Fibroblast of upper back skin (primary cell): Measurements from ENCODE around the gene GNB1.

Experiments
- DNase-seq: peaks from one replicate; pipeline ENCODE4 v3.0.0-alpha.2; 2013

GNB1 gene

DNA sequence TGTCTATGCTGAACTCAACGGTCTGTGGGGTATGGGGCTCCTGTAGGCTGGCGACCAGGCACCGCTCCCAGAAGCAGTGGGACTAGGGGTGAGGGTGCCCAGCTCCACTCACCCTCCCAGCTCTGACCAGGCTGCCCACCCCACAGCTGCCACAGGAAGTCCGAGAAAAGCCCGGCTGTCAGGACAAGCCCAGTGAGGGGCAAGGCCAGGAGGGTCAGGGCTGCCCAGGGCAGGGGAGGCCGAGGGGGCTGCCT lies 31.7 kb upstream of the GNB1 start:
- no peak for DNase-seq

DNA sequence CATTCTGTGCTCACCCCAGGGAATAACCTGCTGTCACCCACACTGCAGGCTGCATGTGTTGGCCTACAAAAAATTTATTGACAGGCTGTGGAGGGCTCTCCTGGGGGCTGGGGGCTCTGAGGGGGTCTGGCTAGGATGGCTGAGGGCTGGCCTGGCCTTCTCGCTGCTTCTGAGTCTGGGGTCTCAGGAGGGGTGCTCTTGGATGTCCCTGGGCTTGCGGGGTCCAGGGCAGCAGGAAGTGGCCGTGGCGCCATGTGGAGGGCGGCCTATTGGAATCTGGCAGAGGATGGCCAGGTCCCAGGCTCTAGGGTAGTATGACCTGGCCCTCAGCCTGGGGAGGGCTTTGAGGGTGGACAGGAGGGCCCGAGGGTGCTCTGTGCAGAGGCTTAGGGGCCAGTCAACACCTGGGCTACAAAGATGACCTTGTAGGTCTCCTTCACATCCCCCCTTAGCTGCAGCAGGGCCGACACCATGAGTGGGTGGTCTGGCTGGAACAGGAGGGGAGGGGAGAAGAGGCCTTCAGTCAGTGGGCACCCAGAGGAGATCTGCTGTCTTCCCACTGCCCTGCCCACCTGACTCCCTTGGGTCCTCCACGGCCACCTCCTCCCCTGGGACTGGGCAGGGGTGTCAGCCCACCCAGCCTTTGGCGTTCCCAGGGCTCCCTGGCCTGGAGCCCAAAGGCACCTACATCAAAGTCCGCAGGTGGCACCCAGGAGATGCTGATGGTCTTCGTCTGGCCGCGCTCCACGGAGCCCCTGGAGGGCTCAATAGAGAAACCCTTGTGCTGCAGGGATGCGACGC lies 31.2 kb upstream of the GNB1 start:
- DNase-seq, result no peak

DNA sequence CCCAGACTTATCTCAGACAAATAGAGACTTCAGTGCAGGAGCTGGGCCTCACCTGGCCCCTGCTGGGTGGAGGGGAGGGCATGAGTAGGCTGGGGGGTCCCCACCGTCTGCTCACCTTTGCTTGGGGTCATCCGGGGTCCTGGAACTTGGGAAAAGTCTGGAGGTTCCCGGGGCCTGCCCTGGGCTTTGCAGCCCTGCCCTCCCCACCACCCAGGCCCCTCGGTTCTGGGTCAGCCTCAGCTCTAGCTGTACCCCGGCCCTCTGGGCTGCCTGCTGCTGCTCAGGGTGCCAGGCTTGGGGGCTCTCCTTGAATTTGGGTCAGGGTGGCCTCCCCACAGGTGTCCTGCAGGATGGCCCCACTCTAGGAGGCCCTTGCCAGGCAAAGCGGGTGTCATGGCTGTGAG lies 30.6 kb upstream of the GNB1 start:
- no peak for DNase-seq

DNA sequence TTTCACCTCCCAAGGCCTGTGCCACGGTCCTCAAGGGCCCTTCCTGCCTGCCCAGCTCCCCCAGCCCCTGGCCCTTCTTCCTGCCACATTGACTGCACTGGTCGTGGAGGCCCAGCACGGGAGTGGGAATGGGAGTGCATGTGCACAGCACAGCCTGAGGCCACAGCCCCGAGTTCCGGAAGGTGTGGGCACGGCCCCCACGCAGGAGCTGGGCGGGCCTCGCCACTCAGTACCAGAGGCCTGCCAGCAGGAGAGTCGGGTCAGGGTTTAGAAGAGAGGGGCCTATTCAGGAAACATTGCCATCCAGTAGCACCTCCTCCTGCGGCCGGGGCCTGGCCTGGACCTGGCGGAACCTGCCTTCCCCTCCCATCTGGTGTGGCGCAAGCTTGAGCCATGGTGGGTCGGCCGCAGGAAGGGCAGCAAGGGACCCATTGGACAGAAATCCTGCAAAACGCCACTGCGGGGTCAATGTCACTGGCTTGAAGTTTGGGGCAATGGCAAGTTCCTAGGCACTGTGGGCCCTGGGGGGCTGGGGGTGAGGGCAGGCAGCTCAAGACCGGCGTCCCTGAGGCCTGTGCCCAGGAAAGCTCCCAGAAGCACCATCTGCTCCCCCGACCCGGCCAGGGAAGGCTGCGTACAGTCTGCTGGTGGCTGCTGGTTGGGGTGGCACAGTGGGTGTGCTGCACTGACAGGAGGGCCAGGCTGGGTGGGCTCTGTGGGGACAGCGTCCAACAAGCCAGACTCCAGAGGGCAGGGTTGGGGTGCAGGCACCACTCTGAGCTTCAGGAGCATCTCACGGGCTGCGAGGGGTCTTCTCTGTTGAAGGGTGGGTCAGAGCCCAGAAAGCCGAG lies 29.9 kb upstream of the GNB1 start:
- DNase-seq, result no peak

DNA sequence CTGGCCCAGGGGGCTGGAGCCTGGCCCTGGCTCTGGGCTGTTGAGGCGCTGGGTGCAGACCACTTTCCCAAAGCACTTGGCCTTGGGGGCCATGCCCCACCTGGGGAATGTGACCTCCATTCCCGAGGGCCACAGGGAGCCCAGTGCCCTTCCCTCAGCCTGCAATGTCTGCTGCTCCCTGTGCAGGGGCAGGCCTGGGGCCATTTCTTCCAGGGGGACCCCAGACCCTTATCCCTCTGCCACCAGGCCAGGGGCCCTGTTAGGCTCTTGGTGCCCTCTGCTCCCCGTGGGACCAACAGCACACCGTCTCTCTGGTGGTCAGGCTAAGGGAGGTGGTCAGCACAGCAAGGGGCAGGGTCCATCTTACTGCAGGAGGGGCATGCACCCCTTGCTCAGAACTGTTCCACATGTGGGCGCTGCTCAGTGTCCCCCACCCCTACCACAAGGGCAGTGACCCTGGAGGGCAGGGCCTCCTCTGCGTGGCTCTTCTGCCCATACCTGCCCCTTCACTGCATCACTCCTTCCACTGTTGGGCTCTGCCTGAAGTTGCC lies 29.2 kb upstream of the GNB1 start:
- DNase-seq, result no peak

DNA sequence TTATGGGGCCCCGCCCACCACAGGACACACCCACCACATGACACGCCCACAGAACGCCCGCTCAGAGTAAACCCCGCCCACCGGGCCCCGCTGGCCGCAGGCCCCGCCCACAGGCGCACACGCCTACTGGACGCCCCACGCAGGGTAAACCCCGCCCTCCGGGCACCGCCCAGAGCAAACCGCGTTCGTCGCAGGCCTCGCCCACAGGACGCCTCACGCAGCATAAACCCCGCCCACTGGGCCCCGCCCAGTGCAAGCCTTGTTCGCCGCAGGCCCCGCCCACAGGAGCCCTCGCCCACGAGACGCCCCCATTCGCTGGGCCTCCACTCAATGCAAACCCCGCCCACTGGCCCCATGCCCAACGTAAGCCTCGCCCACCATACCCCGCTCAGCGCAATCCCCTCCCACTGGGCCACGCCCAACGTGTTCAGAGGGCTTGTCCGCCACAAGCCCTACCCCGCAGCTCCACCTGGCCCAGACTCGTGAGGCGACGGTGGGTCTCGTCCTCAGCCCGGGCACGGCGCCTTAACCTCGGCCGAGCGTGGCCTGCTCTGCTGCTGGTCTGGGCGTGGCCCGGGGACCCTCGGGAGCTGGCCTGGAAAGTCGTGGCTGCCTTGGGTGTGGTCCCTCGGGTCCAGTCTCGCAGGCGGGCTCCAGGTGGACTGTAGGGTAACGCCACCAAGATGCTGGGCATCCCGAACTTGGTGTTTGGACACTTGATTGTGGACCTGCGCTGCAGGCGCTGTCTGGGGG lies 28.6 kb upstream of the GNB1 start:
- peak; percentile 96 for DNase-seq

DNA sequence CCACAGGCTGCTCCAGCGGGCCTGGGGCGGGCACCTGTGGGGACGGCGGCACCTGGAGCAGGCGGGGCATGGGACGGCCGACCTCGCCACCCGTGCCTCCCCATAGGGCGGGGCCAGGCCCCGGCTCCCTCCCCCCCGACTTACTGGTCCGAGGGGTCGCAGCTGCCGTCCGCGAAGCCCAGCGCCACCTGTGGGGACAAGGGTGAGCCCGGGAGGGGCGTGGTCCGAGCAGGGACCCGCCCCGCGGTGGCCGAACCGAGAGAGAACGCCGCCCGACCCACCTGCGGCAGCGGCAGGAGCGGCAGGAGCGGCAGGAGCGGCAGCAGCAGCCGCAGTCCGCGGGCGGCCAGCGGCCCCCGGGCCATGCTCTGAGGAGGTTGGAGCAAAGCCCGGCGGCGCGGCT lies 28.0 kb upstream of the GNB1 start, which contains the start of gene TMEM52:
Gene TMEM52 (minus strand): TSS at position 379 of the 403 bp plus-strand sequence. CDS start 14 bp downstream, at position 365.
- DNase-seq, result no peak

DNA sequence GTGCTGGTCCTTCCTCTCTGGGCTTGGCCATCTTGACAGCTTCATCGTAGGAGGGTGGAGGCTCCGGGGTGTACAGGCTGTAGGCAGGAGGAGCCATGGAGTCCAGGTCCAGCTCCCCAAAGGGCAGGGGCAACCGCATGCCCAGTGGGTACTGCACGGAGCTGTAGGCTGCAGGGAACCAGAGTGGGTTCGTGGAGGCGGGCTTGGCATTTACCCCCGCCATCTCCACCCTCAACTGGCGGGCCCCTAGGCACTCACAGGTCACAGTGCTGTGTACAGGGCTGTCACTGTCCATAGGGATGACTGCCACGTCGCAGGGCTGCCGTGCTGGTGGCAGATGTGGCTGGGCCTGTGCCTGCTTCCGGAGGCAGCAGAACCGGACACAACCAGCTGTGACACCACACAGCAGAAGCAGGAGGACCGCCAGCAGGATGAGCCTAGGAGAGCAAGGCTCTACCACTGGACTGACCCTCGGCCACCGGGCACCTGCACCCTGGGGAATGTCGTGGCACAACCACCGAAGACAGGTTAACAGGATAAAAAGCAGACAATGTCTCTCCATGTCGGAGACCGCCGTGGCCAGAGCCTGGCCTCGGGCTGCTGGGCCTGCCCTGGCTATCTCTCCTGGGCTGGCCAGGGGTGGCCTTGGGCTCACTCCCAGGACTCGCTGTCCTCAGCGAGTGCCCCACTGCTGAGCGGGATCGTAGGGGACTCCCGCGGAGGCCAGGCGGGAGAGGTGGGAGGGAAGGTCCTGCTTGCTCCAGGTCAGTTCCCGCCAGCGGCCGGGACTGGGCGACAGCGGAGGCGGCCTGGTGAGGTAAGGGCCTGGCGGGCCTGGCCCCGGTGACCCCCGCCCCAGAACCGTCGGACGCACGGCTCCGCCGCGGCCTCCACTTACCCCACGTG lies 27.4 kb upstream of the GNB1 start:
- DNase-seq, result no peak

DNA sequence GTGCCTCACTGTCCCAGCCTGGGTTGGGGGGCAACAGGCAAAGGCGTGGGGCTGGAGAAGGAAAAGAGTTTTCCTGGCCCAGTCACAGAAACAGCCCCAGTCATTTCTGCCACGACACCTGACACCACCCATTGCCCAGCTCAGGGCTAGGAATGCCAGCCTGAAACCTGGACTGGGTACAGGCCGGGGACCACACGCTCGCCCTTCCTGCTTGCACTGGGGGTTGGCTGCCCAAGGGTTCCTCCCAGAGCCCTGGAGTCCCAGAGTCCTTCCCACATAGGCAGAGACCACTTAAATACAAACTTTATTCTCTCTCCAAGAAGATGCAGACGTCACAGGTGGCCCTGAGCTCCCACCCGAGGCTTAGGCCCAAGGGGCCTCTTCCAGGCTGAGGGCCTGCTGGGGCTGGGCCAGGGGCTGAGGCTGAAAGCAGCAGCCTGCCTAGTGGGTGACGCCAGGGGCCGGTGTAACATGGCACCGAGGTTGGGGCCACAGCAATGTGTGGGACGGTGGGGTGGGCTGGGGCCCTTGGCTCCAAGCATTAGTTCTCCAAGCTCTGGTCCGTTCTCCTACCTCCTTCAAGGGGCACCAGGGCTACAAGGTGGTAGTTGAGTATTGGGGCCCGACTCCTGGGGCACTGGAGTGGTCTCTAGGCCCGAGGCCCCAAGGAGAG lies 26.6 kb upstream of the GNB1 start:
- no peak for DNase-seq

DNA sequence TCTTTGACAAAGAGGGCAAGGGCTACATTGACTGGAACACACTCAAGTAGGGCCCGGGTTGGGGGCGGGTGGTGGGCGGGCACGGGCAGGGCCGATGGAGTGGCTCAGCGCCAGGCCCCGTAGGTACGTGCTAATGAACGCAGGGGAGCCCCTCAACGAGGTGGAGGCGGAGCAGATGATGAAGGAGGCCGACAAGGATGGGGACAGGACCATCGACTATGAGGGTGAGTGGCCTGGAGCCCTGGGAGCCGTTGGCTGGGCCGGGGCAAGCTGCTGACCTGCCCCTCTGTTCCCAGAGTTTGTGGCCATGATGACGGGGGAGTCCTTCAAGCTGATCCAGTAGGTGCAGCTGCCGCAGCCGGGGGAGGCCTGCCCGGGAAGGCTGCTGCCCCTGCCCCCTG lies 26.0 kb upstream of the GNB1 start:
- no peak for DNase-seq

DNA sequence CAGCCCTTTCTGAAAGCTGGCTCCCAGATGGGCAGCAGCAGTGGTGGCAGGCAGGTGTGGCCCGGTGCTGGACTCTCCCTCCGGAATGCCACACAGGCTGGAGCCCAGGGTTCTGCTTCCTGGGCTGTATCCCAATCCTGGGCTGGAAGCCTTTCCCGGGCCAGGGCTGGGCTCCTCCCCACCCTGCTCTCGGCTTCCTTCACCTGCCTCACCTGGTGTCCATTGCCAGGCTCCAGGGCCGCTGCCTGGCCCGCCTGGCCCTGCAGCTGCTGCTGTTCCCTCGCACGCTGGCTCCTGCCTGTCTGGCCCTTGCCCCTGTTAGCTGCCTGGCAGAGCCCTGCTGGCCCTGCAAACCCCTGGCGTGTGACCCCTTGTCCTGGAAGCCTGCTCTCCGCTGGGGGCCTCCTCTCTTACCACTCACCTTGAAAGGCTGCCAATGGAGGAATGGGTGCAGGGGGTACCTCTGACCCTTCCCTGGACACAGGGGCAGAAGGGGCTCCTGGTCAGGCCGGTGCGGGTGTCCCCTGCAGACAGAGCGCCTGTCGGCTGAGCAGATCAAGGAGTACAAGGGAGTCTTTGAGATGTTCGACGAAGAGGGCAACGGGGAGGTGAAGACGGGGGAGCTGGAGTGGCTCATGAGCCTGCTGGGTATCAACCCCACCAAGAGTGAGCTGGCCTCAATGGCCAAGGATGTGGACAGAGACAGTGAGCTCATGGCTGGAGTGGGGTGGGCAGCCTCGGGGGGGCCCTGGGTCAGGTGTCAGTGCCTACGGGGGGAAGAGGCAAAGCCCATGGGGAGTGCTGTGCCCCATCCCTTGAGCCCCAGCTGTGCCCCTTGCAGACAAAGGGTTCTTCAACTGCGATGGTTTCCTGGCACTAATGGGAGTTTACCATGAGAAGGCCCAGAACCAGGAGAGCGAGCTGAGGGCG lies 25.3 kb upstream of the GNB1 start:
- no peak for DNase-seq

DNA sequence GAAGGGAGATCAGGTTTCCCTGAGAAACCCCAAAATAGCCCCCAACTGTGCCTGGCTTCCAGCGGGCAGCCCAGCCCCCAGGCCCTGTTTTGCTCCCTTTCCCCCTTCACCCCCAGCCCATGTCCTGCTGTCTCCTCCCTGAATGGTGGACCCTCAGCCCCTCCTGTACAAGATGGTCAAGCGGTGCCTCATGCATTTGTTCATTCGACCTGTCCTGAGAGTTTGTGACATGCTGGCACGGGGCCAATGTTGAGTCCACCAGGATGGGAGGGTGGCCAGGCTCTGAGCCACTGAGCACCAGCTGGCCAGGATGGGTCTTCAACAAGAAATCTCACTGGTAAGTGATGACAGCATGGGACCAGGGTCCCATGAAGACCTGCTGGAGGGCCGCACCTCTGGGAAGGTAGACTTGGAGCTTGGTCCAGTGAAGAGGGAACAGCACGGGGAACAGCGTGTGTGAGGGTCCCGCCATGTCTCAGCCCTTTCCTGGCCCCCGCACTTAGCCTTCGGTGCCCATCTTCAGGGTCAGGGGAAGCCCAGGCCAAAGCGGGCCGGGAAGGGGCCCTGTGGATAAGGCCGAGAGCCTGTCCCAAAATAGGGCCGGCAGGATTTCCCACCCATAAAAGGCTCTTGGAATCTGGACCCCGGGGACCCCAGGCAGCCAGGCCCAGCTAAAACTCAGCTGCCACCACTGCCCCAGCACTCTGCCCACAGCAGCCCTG lies 24.2 kb upstream of the GNB1 start, which contains the start of gene CALML6:
Gene CALML6 (plus strand): TSS at position 290 of the 722 bp plus-strand sequence. CDS start 21 bp downstream, at position 311.
- DNase-seq, result no peak

DNA sequence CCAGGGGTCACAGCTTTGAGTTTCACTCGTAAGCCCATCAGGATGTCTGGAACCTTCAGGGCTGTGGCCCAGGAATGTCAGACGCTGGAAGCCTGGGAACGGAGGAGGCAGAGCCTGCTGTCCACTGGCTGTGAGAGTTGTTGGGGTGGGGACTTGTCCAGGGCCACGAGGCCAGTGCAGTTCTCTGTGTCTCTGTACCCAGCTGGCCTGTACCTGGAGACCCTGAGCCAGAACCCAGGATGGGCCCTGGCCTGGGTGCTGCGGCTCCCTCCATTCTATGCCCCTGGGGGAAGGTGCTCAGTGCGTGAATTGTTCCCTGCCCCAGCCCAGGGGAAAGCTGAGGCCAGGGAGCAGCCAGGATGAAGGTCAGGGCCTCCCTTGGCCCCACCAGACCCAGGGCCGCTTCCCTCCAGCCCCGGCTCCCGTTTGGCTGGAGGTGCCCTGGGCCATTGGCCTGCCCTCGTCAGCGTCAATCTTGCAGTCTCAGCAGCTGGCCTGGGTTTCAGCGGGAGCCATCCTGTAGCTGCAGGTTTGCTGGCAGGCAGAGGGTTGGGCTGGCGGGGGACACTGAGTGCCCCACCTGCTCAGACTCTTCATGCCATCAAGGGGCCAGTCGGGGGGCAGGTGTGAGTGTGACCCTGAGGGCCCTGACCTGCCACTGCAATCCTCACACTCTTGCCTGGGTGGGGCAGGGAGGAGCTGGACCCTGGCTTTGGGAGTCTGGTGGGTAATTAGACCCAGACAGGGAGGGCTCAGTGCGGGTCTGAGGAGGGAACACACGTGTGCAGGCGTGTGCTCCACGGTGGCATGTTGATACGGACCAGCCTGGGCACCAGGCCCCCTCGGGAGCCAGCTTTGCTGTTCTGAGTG lies 23.4 kb upstream of the GNB1 start:
- DNase-seq, result no peak

DNA sequence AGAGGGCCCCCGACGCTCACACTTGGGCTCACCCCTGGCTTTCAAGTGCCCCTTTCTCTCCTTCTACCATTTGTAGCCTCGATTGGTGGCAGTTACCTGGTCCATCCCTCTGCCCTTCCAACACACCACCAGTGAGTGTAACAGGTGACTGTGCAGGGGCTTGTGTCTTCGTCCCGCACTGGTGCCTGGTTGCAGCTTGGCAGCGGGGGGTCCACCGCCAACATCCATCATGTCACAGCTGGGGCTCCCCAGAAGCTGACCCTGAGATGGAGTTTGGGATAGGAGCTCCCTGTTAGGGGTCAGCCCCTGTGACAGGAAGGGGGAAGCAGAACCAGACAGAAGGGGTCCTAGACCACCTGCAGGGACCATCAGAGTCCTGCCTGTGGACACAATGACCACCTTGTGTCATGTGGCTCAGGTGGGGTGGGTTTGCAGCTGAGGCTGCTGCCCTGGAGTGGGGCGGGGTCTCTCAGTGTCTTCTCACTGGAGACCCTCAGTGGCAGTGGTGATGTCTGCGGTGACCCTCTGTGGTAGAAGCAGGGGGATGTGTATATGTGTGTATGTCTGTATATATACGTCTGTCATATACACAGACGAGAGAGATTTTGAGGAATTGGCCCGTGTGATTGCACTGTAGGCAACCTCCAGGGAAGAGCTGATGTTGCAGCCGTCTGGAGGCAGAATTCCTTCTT lies 20.6 kb upstream of the GNB1 start:
- no peak for DNase-seq

DNA sequence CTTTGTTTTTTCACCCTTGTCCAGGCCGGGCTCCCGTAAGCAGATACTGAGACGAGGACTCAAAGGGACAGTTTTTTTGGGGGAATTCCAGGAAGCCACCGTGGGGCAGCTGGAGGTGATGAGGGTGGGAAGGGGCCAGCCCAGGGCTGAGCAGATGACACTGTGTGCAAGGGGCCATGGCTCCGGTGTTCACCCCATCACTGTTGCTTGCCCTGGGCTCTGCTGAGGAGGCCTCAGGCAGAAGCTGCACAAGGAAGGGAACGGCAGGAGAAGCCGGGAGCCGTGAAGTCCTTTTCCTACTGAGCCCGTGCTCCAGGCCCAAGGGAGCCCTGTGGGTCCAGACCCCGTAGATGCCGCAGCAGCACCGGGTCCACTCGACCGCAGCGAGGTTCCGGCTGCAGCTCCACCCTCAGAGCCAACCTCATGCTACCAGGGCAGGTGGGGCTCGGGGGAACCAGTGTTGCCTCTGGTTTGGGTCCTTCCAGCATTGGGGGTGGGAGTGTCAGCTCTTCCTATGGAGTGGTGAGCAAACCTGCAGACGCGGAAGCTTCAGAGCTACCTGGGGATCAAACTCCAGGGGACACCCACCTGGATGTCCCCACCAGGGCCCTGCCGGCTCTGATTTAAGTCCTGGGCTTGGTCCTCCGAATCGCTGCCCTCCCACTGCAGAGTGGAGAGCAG lies 19.9 kb upstream of the GNB1 start:
- DNase-seq, result no peak

DNA sequence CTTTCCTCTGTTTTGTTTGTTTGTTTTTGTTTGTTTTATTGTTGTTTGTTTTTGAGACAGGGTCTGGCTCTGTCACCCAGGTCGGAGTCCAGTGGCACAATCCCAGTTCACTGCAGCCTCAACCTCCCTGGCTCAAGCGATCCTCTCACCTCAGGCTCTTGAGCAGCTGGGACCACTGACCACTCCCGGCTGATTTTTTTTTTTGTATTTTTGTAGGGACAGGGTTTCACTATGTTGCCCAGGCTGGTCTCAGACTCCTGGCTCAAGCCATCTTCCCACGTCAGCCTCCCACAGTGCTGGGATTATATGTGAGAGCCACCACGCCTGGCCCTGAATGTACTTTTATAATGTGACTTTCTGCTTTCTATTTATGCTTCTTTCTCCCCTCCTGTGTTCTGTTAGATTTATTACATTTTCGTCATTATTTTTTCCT lies 19.2 kb upstream of the GNB1 start:
- DNase-seq, result no peak

DNA sequence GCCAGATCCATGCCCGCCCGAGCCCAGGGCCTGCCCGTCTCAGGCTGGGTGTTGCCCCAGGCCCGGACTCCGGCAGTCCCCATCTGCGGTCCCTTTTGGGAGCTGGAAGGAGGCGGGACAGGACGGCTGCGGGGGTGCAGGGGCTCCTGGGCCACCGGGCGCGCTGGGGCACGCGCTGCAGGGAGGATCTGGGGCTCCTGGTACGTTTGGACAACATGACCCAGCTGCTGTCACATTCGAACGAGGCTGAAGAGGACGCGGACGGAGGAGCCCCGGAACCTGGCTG lies 17.6 kb upstream of the GNB1 start:
- no peak for DNase-seq
